HG03432 (cell line): Measurements from ENCODE around the gene PHKB.

Experiments used
- ATAC-seq: cut with Tn5 transposase; IDR thresholded peaks from one replicate; pipeline ENCODE4 v1.9.1; 2021; ENCODE audit warnings: mild to moderate bottlenecking, moderate library complexity; ENCODE audit not compliant: unreplicated experiment

PHKB gene

GRCh38 chr16:47617732-47618131, 156.6 kb downstream of the PHKB start:
- ATAC-seq = no peak

- ATAC-seq = no peak
Measured at GRCh38 chr16:47622451-47623176, 161.5 kb downstream of the PHKB start.

GRCh38 chr16:47624563-47624962, 163.4 kb downstream of the PHKB start:
- no peak for ATAC-seq

- no peak for ATAC-seq
Measured at GRCh38 chr16:47625115-47625567, 164.0 kb downstream of the PHKB start.

GRCh38 chr16:47626246-47626645, 165.1 kb downstream of the PHKB start:
- ATAC-seq = no peak

GRCh38 chr16:47627085-47627639, 166.0 kb downstream of the PHKB start:
- no peak for ATAC-seq

- ATAC-seq = no peak
Measured at GRCh38 chr16:47627721-47628120, 166.6 kb downstream of the PHKB start.

GRCh38 chr16:47631131-47631530, 170.0 kb downstream of the PHKB start:
- no peak for ATAC-seq

- no peak for ATAC-seq
Measured at GRCh38 chr16:47634126-47634525, 173.0 kb downstream of the PHKB start.

- ATAC-seq = no peak
Measured at GRCh38 chr16:47634727-47635126, 173.6 kb downstream of the PHKB start.

GRCh38 chr16:47636501-47637099, 175.5 kb downstream of the PHKB start:
- ATAC-seq = no peak

GRCh38 chr16:47638175-47638574, 177.0 kb downstream of the PHKB start:
- ATAC-seq = no peak

- no peak for ATAC-seq
Measured at GRCh38 chr16:47640661-47641060, 179.5 kb downstream of the PHKB start.

GRCh38 chr16:47643323-47644000, 182.3 kb downstream of the PHKB start:
- no peak for ATAC-seq

GRCh38 chr16:47644166-47644565, 183.0 kb downstream of the PHKB start:
- ATAC-seq = no peak

- no peak for ATAC-seq
Measured at GRCh38 chr16:47644661-47645060, 183.5 kb downstream of the PHKB start.

- no peak for ATAC-seq
Measured at GRCh38 chr16:47646914-47647313, 185.8 kb downstream of the PHKB start.

- ATAC-seq = no peak
Measured at GRCh38 chr16:47657032-47657431, 195.9 kb downstream of the PHKB start.

- no peak for ATAC-seq
Measured at GRCh38 chr16:47657977-47658376, 196.8 kb downstream of the PHKB start.

GRCh38 chr16:47660540-47660939, 199.4 kb downstream of the PHKB start:
- no peak for ATAC-seq

- ATAC-seq = no peak
Measured at GRCh38 chr16:47664653-47665325, 203.7 kb downstream of the PHKB start.
